GM19452 (cell line): ENCODE data around the gene SNX33.
"Not testable (repeated sequence)": the region's sequence is repeated elsewhere in the genome, so short reads cannot be mapped to it uniquely, and the experiment has no call there.

Source experiments
- ATAC-seq: cut with Tn5 transposase; IDR thresholded peaks from one replicate; pipeline ENCODE4 v1.9.1; 2021; ENCODE audit not compliant: unreplicated experiment

The SNX33 gene

DNA sequence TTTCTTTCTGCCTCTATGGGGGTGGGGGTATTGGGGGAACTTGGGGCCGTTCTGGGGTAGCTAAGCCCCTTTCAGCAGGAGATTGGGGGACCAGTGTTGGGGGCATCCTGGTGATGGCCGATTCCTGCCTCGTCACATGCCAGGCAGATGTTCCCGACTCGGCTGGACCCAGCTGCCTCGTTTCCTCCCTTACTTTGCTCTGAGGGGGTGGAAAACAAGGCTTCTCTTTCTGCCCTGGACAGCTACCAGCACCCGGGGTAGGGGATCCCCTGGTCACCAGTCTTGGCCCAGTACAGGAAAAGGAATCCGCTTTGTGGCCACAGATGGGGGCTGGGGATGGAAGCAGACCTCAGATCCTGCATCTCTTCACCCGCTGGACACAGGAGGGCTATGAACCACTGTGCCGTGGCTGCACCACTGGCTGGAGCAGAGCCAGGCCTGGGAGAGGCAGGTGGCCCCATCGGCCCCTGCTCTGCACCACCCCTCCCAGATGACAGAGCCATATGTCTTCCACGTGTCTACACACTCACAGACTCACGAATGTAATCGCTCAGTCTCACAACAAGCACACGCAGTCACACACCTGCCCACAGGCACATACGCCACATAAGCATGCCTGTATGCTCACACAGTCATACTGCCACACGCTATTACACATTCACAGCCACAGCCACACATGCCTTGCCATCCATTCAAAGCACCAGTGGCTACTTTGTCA lies 12.4 kb downstream of the SNX33 start:
- no peak for ATAC-seq

DNA sequence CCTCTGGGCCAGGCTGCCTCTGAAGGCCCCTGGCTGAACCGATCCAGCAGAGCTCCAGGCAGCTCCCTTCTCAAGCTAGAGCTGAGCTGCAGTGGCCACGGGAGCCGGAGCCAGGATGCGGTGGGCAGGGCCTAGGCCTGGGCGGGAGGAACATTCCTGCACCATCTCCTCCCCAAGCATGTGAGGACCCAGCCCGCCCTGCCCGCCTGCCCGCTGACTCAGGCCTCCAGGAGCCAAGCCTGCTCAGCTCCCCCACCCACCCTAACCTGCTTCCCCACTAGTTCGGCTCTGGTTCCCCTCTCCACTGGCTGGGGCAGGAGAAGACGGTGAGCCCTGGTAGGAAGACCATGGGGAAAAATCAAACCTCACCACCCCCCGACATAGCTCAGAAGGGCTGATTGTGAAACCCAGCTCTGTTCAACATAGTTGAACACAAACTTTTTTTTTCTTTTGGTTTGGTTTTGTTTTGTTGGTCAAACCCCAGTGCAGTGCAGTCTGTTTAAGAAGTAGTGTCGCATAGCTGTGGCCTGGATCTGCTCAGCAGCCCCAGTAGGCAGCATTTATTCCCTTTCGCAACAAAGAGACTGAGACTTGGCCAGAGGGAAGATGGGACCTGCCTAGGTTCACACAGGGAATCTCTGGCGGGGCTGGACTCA lies 13.5 kb downstream of the SNX33 start:
- ATAC-seq, result no peak

DNA sequence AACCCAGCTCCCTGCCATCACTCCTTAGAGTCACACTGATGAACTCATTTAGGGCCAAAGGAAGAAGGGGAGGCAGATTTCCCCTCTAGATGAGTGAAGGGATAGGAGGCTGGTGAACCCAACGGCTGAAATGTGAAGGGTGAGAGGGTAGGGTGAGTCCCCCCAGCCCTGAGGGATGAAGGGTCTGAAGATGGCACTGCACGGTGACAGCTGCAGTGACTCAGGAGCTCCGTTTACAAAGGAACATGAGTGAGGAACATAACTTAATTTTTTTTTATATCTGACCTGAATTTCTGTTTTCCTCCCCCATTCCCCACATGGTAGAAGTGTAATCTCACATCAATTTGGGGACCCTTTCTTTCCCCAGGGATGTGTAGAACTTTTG lies 14.0 kb downstream of the SNX33 start:
- ATAC-seq, result no peak

DNA sequence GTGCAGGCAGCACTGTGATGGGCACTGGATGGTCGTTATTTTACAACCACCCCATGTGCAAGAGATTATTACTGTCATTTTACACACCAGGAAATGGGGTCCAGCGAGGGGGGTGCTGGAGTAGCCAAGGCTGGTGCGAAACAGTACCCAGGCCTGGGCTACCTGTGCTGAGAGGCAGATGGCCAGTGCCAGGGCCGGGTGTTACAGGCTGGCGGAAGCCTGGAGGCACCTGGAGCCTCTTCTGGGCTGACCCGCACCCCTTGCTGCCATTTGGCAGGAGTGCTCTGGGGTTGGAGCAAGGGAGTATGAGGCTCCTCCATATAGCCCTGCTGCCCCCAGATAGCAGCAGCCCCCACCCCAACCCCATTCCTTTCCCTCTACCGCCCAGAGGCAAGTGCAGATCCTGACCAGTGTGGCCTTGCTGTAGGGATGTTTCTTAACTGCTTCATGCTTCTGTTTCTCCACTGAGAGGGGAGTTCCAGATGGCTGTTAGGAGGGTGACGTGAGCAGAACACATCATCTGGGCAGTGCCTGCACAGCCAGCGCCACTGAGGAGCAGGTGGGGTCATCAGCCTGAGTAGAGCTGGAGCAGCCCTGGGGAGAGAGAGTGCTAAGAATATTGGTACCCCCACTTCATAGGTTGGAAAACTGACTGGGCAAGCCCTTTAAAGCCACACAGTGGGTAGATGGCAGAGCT lies 15.3 kb downstream of the SNX33 start:
- no peak for ATAC-seq

DNA sequence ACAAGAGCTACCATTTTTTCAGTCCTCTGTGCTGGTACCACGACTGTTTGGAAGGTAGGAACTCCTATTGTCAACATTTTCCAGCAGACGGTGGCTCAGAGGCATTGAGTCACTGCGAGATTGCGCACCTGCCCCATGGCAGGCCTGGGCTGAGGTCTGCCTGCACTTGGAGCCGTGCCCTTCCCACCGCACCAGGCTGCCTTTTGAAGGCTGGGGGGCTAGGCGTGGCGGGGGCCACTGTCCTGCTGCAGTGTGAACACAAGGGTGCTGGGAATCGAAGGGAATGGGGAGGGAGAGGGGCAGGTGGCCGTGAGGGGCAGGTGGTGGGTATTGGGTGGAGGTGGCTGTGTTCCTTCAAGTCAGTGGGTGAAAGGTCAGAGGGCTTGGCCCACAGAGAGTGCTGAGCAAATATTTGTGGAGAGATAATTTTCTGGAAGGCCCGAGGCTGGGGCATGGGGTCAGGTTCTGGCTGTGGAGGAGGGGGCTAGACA lies 16.3 kb downstream of the SNX33 start:
- no peak for ATAC-seq

DNA sequence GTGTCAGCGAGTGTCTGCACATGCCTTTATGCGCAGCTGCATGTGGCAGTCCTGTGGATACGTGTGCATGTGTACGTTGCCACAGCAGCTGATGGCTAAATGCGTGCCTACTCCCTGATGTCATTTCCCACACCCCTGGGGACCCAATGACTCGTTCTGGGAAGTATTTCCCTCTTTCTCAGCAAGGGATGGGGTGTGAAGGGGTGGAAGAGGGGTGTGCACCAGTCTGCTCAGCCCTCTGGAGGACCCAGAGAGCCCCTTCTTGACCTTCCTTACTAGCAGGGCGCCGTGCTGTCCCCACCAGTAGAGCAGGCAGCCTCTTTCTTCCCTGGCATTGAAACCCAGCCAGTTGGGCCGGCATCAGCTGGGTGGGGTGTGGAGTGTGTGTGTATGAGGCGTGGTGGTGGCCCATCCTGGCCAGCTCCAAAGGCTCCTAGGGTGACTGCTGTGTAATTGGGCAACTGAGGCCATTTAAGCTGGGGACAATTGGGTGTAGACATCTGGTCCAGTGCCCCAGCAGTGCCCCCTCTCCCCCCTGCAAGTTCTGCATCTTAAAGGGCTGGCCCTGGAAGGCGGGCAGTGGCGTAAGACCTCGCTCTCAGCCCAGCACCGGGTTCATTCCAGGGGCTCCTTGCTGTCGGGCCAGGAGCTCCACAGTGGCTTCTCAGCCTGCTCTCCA lies 19.2 kb downstream of the SNX33 start:
- no peak for ATAC-seq

DNA sequence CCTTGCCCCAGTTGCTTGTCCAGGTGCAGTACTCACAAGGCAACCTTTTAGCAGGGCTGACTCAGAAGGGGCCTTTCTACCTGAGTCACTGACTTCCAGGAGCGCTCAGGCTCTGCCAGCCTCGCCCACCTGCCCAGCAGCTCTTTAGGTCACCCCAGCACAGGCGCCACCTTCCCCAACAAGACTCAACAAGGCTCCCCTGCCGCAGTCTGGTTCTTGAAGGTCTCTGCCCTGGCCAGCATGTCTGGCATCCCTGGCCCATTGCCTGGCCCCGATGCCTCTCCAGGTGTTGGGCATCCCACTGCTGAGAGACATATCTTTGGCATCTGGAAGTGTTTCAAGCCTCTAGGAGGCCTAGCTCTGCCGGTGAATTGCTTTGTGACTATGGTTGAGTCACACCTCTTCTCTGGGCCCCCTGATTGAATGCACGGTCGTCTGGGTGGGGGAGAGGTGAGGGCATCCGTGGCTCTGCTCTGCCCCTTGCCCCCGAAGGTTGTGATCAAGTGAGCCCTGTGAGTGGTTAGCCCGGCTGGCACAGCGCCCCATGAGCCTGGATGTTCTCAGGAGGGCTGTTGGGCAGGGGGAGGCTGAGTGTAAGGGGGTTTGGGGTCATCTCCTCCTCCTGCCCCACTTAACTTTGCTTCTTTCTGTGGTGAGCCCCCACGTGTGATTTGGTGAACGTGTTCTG lies 21.6 kb downstream of the SNX33 start:
- ATAC-seq, result no peak

DNA sequence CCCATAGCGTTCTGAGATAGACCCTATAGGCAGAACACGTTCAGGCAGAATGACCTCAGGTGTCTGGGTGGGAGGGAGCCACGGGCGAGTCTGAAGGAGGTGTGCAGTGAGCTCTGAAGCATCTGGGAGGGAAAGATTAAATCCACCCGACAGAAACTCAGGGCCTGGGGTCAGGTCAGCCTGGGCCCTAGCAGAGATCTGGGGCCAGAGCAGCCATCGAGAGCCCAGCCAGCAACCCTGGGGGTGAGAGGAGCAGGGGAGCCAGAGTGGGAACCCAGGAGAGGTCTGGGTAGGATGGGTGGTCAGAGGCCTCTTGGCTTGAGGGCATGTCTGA lies 22.1 kb downstream of the SNX33 start:
- no peak for ATAC-seq

DNA sequence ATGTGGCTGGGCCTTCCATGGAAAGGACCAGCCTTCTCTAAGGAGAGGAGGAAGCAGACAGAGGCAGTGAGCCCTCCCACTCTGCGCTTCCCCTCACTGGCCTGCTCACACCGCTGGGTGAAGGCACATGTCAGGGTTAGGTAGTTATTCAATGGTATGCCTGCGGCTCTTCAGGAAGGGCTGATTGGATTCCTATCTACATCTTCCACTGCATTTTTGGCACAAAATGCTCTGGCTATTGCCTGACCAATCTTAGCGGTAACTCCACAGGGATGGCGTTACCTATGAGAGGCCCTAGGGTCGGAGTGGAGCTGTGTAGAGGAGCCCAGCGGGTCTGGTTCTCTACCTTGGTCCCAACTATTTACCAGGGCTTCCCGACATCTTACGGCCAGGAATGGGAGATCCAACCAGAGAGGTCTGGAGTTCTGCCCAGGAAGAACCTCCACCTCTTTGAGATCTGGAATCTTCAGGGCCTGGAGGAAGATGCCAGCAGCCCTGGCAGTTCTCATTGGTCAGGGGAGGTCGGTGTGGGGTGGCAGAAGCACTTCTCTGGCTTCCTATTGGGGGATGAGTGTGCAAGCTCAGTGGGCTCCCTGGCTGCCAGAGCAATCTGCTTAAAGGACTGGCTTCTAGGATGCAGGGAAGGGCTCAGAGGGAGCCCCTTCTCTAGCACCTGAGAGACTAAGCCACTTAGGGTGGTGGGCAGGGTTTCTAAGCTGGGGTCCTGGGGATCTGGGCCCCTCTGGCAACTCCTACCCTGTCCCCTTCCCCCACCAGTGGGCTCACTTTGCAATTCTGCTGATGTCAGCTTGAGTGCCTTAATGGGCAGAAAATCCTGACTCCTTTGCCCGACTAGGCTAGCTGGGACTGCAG lies 24.3 kb downstream of the SNX33 start:
- ATAC-seq, result no peak

DNA sequence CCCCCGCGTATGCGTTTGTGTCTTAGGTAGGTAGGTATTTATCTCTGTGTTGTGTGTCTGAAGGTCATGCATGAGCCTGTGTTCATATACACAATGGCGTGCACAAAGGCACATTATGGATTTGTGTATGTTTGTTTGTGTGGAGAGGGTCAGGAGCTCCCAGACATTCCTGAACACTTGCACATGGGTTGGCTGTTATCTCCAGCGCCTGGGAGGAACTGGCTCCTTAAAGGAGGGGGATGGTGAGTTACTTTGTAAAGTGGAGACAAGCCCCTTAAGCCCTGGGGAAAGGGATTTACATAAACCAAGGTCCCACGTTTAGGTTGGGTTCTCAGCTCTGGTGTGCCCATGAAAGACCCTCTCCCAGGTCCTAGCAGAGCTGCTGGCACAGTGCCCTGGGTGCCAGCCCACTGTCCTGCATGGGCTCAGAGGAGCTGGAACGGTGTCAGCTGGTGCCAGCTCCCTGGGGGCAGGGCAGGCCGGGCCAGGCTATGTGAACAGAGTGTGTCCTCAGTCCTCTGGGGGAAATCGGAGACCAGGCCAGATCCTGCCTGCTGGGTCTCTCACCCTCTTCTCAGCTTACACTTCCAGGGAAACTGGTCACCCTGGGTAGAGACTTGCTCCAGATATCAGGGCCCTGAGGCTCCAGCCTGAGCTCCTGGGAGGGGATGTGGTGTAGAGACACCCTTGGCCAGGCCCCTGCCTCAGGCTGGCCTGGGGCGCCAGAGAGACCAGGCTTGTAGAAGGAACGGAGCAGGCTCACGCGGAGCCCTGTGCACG lies 25.1 kb downstream of the SNX33 start:
- ATAC-seq, result no peak

DNA sequence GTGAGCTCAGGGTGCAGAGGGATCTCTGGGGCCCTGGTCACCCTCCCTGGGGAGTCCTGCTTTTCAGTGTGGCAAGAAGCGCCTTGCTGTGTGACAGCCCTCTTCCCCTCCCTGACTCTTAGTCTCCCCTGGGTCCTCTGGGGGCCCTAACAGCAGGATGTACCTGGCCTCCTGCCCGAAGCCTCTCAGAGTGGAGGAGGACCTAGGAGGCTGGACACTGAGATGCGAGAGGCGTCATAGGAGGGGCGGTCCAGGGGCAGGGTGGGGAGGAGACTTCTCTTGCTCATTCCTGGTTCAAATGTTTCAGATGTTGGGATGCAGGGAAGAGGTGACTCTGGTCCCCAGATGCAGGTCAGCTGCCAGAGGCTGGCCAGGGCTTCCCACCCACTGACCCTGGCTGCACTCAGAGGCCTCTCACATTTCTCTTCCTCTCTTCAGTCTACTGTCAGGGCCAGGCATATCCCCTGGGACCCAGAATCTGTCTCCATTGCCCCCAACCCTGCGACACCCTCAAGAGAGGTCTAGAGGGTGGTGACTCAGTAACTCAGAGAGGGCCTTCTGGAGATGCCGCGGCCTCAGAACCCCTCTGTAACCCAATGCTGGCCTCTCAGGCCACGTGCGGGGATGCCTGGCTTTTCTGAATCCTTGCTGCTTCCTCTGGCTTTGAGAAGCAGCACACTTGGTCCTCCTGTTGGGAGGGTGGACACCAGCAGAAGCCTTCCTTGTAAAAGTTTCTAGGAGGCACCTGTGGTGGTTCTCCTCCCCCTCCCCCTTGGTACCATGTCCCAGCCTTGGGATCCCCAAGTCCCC lies 25.9 kb downstream of the SNX33 start:
- no peak for ATAC-seq

DNA sequence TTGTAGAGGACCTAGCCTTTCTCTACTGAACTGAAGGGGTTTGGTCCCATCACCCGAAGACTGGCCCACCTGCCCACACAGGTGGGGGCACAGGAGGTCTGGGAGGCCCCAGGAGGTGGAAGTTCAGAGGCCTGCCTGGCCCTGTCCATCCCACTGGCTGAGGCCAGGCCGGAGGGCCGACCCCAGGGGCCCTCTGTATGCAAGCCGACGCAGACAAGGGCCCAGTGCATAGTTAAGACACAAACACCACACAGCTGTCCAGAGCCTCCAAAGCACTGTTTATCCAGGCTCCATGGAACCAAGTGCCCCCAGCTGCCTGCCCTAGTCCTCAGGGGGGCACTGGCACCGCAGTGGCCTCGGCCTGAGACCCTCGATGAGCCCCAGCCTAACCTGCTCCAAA lies 26.7 kb downstream of the SNX33 start:
- no peak for ATAC-seq

DNA sequence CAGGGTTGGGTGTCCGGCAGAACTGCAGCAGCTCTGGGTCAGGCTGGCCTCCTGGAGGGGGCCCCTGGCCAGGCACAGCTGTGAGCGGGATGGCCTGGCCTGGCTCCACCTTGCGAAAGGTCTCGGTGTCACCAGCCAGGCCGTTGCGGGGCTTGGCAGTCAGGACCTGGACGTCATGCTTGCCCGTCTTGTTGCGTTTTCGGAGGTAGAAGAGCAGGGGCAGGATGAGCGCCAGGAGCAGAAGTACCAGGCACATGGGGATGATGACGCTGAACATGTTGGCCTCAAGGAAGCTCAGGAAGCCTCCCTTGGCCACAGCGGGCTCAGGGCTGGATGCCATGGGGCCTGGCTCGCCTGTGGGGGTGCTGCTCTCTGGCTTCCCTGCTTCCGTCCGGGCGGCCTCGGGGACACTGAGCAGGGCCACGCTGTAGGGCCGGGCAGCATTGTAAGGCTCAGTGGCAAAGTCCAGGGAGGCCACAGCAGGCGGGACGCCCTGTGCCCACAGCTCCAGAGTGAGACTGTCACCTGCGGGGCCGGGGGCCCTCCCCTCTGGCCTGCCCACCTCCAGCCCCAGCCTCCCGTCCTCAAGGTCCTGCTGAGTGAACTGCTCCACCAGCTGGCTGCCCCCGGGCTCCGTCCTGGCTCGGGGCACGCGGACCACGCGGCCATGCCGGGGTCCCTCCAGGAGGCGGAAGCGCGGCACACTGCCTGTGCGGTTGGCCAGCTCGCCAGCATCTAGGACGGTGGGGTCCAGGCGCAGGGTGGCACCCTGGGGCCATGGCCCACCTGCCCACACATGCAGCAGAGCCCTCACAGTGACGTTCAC lies 28.1 kb downstream of the SNX33 start:
- no peak for ATAC-seq

DNA sequence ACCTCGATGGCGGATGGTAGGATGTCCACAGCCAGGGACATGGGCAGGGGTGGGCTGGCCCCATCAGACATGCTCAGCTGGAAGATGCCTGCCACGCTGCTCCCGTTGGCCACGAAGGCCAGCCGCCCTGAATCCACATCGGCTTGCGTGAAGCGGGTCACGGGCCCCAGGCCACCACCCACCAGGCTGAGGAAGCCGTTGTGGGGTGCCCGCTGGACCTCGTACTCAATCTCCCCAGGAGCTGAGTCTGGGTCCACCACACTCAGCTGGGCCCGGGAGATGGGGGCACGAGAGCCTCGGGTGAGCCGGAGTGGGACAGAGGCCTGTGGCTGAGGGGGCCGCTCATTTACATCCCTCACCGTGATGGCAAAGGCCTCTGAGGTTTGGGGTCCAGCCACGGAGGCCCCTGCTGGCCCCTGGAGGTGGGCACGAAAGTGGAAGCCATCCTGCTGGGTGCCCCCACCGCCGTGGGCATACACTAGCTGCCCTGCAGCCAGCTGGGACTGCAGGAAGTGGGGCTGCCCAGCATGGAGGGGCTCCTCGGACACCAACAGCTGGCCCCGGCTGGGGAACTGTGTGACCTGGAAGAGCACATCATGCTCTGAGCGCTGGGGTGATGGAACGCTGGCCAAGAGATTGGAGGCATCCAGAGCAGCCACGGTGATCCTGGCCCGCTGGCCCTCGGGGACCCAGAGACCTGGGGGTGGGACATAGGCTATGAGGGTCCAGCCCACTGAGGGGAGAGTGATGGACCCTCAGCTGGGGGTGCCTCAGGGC lies 29.2 kb downstream of the SNX33 start:
- no peak for ATAC-seq

DNA sequence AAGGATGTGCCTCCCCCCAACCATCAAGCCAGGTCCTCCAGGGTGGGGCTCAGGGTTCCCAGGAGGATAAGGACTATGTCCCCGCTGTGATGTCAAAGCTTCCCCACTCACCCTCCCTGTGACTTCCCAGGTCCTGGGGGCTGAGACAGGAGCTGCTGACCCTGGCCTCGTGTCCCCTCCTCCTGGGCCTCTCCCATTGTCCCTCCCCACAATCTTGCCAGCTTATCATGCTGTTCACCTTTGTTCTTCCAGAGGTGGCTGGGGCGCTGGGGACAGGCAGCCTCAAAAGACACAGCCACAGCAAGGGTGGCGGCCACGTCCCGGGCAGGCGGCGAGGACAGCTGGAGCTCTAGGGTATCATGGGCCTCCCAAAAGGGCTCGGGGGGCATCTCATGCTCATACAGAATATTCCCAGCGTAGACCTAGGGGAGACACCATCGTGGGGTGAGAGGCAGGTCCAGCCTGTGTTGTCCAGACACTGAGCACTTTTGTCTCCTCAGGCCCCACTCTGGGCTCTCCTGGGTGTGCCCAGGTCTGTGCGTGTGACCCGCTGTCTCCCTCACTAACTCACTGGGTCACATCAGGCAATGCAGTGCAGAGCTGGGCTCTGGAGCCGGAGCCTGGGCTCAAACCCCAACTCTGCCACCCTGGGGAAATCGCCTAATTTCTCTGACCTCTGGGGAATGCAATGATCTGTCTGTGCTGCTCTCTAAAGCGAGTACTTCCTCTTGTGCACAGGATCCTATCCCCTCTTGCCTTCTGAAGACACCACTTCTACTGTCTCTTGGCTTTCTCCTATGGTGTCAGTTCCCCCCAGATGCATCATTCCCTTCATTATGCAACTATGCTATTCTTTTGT lies 30.0 kb downstream of the SNX33 start:
- no peak for ATAC-seq

DNA sequence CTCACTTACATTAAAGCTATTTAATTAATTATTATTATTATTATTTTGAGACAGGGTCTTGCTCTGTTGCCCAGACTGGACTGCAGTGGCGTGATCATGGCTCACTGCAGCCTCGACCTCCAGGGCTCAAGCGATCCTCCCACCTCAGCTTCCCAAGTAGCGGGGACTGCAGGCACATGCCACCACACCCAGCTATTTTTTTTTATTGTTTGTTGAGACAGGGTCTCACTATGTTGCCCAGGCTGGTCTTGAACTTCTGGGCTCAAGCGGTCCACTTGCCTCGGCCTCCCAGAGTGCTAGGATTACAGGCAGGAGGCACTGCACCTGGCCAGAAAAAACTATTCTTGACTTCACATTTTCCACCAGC lies 30.6 kb downstream of the SNX33 start:
- ATAC-seq, result not testable (repeated sequence)
